ENCODE measurements around the gene DUSP19. TPM values are rescaled to one million over a fixed set of nuclear protein-coding genes. Genes with fewer than 3 reads are reported as not detected.

Gene DUSP19
- total and polyA plus RNA-seq, 2 of the 8 experiments (the other 6 are each of a cell fraction or from before 2014, with no cell fraction given) = 0.73 to 2.3 TPM

DNA sequence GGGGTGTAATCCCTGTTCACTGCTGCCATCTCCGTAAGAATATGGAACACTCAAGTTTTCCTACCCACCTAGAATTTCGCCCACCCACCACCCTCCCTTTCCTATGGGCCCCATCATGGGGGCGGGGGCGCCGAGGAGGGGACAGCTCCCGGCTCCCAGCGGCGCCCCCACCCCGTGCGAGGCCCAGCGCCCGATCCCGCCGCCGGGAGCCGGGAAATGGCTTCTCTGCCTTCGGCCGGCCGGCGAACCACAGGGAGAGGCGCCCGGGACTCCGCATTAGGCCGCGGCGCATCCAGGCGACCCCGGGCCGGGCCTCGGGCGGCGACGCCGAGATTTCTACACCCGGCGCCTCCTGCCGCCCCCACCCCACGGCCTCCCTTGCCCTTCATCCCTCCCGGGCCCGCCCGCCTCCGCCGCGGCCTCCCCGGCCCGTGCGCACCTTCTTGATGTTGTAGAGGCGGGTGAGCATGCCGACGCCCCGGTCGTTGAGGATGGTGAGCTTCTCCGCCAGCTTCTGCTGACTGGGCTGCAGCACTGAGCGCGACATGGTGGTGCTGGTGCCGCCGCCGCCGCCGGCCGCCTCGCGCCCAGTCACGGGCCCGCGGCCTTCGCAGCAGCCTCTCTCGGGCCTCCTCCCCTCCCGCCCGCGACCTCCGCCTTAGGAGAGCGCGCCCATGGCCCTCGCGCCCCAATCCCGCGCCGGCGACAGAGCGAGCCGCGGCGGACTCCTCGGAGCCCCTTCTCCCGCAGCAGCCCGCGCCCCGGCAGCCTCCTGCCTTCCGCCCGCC is 40.8 kb upstream of the DUSP19 start:
- Histone ChIP-seq H2BK12ac (ENCODE audit: low read depth, low read length) (no peak overlapping the region), H3K36me3 (ENCODE audit: control insufficient read depth in 2 of 4, insufficient read depth in 4 of 4, low read length in 3 of 4) (no peaks in the 10 kb centered on the region), H3K23me2 (ENCODE audit: low read depth, low read length) (peaks cover 6% of the 10 kb centered on the region; the same call in 1 of the 2 replicates), H4K91ac (replicated peaks; ENCODE audit: insufficient read length, low read length) (no peak overlapping the region), H3K14ac (ENCODE audit: insufficient read length) (no peak overlapping the region), H2BK120ac (replicated peaks; ENCODE audit: low read depth, low read length) (no peak overlapping the region), H2AFZ (ENCODE audit: low read length) (no peak overlapping the region), H3K56ac (replicated peaks; ENCODE audit: insufficient read length, low read depth, low read length) (peak overlapping the region; percentile 95), H4K20me1 (replicated peaks in 1 of 2; ENCODE audit: control insufficient read depth in 1 of 2, insufficient read depth in 2 of 2, low read length in 2 of 2) (peaks cover 0 to 5% of the 10 kb centered on the region in 2 experiments), H3K9me3 (ENCODE audit: insufficient read depth in 2 of 2, low read depth in 1 of 2, low read length in 1 of 2) (no peaks in the 10 kb centered on the region), H2BK20ac (ENCODE audit: low read length) (no peak overlapping the region), H2AK5ac (ENCODE audit: low read depth, low read length) (no peak overlapping the region), H3K27me3 (replicated peaks in 1 of 4; ENCODE audit: control insufficient read depth in 3 of 4, extremely low read depth in 1 of 4, insufficient read depth in 3 of 4, low read length in 3 of 4) (no peaks in the 10 kb centered on the region), H3K4ac (replicated peaks; ENCODE audit: insufficient read length, low read depth, low read length) (peak overlapping the region; percentile 87), H3K18ac (ENCODE audit: extremely low read depth, low read length) (peak overlapping the region; percentile 68; the same call in 1 of the 2 replicates), H3K79me2 (ENCODE audit: control insufficient read depth in 1 of 2, insufficient read depth in 2 of 2, low read length in 2 of 2) (peaks cover 22 to 49% of the 10 kb centered on the region in 2 experiments), H4K8ac (ENCODE audit: extremely low read depth, insufficient read depth, low read length) (peak overlapping the region; percentile 91), H3K4me3 (ENCODE audit: extremely low read depth in 1 of 4, insufficient read depth in 2 of 4, low read depth in 3 of 4, low read length in 4 of 4) (peak overlapping the region; percentile 80 to 96 (median 90)), H3K27ac (ENCODE audit: low read depth, low read length) (peak overlapping the region; percentile 79), H3K23ac (ENCODE audit: insufficient read length) (no peak overlapping the region), H3K4me1 (replicated peaks in 1 of 4; ENCODE audit: control insufficient read depth in 3 of 4, insufficient read depth in 4 of 4, low read length in 3 of 4) (peaks cover 0 to 3% (median 1%) of the 10 kb centered on the region in 4 experiments; a peak in 3 of 7 replicates), H3K9ac (replicated peaks in 1 of 4; ENCODE audit: extremely low read depth in 1 of 4, low read depth in 3 of 4, low read length in 3 of 4) (peak overlapping the region; percentile 77 to 98 (median 90)), H4K5ac (ENCODE audit: insufficient read length, low read depth, low read length) (peak overlapping the region; percentile 81), H2BK15ac (ENCODE audit: low read length) (0 out of 2 replicates have a peak overlapping the region, but pooled peaks have one; percentile 61), H2BK5ac (ENCODE audit: low read depth, low read length) (peak overlapping the region; percentile 62; the same call in 1 of the 2 replicates), H3K79me1 (ENCODE audit: low read depth, low read length) (no peaks in the 10 kb centered on the region), H3K4me2 (ENCODE audit: insufficient read depth in 1 of 2, low read depth in 2 of 2, low read length in 2 of 2) (peak overlapping the region; percentile 68 to 74)
- 1% methylated on average over 38 of the region's 91 CpGs; no CpG with 5 or more reads in 1 of the 2 experiments for WGBS, 2 experiments (ENCODE audit: extremely low coverage in 1 of 2, insufficient coverage in 1 of 2, insufficient read length in 1 of 2, insufficient replicate concordance in 2 of 2, low coverage in 1 of 2, low lambda C conversion rate in 2 of 2, missing lambda C conversion rate in 1 of 2)
- TF ChIP-seq POLR2A (IDR thresholded peaks at IDR 0.05; ENCODE audit: control extremely low read depth in 1 of 2, low read depth in 2 of 2, low read length in 2 of 2) = no peak; a peak in 2 of 3 replicates
- TF ChIP-seq TAF1 (IDR thresholded peaks at IDR 0.05; ENCODE audit: low read depth, low read length) = peak; percentile 6
- TF ChIP-seq KDM4A (IDR thresholded peaks at IDR 0.05; ENCODE audit: low read depth, low read length, severe bottlenecking) = peak; percentile 81
- TF ChIP-seq ZNF274 (IDR thresholded peaks at IDR 0.05; ENCODE audit: borderline replicate concordance, extremely low read depth, low read length) = no peak
- TF ChIP-seq SUZ12 (IDR thresholded peaks at IDR 0.05; ENCODE audit: low read length) = 0 out of 2 replicates have a peak, but pooled peaks have one; percentile 7
- peak; percentile 74 for TF ChIP-seq PHF8 (conservative IDR thresholded peaks at IDR 0.05; ENCODE audit: low read depth, low read length)
- peak; percentile 53; the same call in 1 of the 2 replicates for TF ChIP-seq RBBP5 (IDR thresholded peaks at IDR 0.05; ENCODE audit: borderline replicate concordance, low read depth, low read length)
- TF ChIP-seq YY1 (IDR thresholded peaks at IDR 0.05; ENCODE audit: low read depth, low read length) = peak; percentile 74
- TF ChIP-seq CEBPB (IDR thresholded peaks at IDR 0.05; ENCODE audit: low read depth, low read length) = no peak
- TF ChIP-seq ASH2L (IDR thresholded peaks at IDR 0.05; ENCODE audit: low read length) = peak; percentile 96
- POLR2A ChIA-PET (ENCODE audit: partially characterized antibody) = interaction anchor here (0.7 to 1.6 kb wide), 7 partner anchors 9 to 41 kb away, joined by 3 to 7 read pairs (median 4); no protein-coding TSS in a partner anchor
- CTCF ChIA-PET (ENCODE audit: partially characterized antibody) = interaction anchor here (1.0 to 2.5 kb wide), 5 partner anchors 12 to 45 kb away, joined by 3 to 13 read pairs (median 3); no protein-coding TSS in a partner anchor
- DNase-seq (ENCODE audit: low read depth in 1 of 2, low spot score in 2 of 2) (peak in 1 of 2 experiments; percentile 64), FAIRE-seq (no peak)
